Vagina (tissue), 2 donors: ENCODE data around the gene UROC1.

Experiments used
- POLR2A ChIP-seq, 2 donors: fragments of 450-650 bp; IDR thresholded peaks; one replicate each; pipeline ENCODE4 v1.6.1; 2017; ENCODE audit warnings: antibody characterized with exemption in 2 of 2, mild to moderate bottlenecking in 2 of 2, moderate library complexity in 2 of 2
- POLR2AphosphoS5 ChIP-seq, 2 donors: sonication (generic); formaldehyde crosslinking; IDR thresholded peaks; one replicate each; pipeline ENCODE4 v1.9.0; 2017; ENCODE audit warnings: antibody characterized with exemption in 2 of 2, mild to moderate bottlenecking in 2 of 2, low read depth in 1 of 2; ENCODE audit not compliant: insufficient read depth in 1 of 2
- TF ChIP-seq, protein P1 (sequence below), 3 experiments: fragments of 450-650 bp in 2 of 3; fragments of 200-600 bp in 1 of 3; sonication (generic) in 1 of 3; IDR thresholded peaks; one replicate each; pipeline ENCODE4 v1.5.1; 2017 to 2019; ENCODE audit warnings: antibody characterized with exemption in 3 of 3, mild to moderate bottlenecking in 2 of 3, moderate library complexity in 2 of 3

DNA sequence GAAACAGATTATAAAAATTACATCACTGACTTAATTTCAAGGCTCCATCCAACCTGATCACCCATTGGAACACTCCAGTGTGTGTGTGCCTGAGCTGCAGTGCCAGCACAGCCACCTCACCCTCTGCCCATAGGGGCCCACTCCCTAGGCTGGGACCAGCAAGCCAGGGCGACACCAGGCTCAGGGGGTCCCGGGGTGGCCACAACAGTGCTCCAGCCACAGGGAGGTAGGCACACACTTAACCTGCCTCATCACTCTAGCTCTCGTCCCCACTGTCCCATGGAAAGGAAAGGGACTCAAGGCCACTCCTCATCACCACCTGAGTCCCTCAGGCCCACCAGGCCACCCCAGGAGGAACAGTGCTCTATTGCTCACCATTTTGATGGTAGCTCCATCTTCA is 66.8 kb downstream of the UROC1 start:
- TF ChIP-seq, protein P1, sequence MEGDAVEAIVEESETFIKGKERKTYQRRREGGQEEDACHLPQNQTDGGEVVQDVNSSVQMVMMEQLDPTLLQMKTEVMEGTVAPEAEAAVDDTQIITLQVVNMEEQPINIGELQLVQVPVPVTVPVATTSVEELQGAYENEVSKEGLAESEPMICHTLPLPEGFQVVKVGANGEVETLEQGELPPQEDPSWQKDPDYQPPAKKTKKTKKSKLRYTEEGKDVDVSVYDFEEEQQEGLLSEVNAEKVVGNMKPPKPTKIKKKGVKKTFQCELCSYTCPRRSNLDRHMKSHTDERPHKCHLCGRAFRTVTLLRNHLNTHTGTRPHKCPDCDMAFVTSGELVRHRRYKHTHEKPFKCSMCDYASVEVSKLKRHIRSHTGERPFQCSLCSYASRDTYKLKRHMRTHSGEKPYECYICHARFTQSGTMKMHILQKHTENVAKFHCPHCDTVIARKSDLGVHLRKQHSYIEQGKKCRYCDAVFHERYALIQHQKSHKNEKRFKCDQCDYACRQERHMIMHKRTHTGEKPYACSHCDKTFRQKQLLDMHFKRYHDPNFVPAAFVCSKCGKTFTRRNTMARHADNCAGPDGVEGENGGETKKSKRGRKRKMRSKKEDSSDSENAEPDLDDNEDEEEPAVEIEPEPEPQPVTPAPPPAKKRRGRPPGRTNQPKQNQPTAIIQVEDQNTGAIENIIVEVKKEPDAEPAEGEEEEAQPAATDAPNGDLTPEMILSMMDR (IDR thresholded peaks at IDR 0.05): no peak
- no peak for TF ChIP-seq POLR2A (IDR thresholded peaks at IDR 0.05)
- no peak for TF ChIP-seq POLR2AphosphoS5 (IDR thresholded peaks at IDR 0.05; ENCODE audit: insufficient read depth in 1 of 2, low read depth in 1 of 2)
